Fibroblast of gingiva (primary cell): Measurements from ENCODE around the gene PGRMC2.
"Not testable (repeated sequence)": the region's sequence is repeated elsewhere in the genome, so short reads cannot be mapped to it uniquely, and the experiment has no call there.

ENCODE experiments used
- DNase-seq: peaks from one replicate; pipeline ENCODE4 v3.0.0-alpha.2; 2011; ENCODE audit warnings: low read depth

The PGRMC2 gene

GRCh38 chr4:128267745-128268144, 19.9 kb downstream of the PGRMC2 start:
- DNase-seq, result no peak

GRCh38 chr4:128267171-128267570, 20.4 kb downstream of the PGRMC2 start:
- DNase-seq, result not testable (repeated sequence)

- DNase-seq, result not testable (repeated sequence)
Observed at GRCh38 chr4:128265550-128265949, 22.1 kb downstream of the PGRMC2 start.

GRCh38 chr4:128259889-128260288, 27.7 kb downstream of the PGRMC2 start:
- DNase-seq, result not testable (repeated sequence)

GRCh38 chr4:128258166-128258565, 29.4 kb downstream of the PGRMC2 start:
- not testable (repeated sequence) for DNase-seq

- peak; percentile 55 for DNase-seq
Observed at GRCh38 chr4:128256539-128256938, 31.1 kb downstream of the PGRMC2 start.

- DNase-seq, result no peak
Observed at GRCh38 chr4:128255906-128256305, 31.7 kb downstream of the PGRMC2 start.

- no peak for DNase-seq
Observed at GRCh38 chr4:128249787-128250668, 37.6 kb downstream of the PGRMC2 start.

- DNase-seq, result no peak
Observed at GRCh38 chr4:128247906-128248305, 39.7 kb downstream of the PGRMC2 start.

GRCh38 chr4:128245391-128245790, 42.2 kb downstream of the PGRMC2 start:
- not testable (repeated sequence) for DNase-seq

GRCh38 chr4:128244379-128244778, 43.2 kb downstream of the PGRMC2 start:
- no peak for DNase-seq

- no peak for DNase-seq
Observed at GRCh38 chr4:128242601-128243000, 45.0 kb downstream of the PGRMC2 start.

- DNase-seq, result no peak
Observed at GRCh38 chr4:128241981-128242380, 45.6 kb downstream of the PGRMC2 start.

GRCh38 chr4:128241425-128241913, 46.1 kb downstream of the PGRMC2 start:
- peak; percentile 99 for DNase-seq

- no peak for DNase-seq
Observed at GRCh38 chr4:128241019-128241418, 46.6 kb downstream of the PGRMC2 start.

GRCh38 chr4:128234836-128235235, 52.8 kb downstream of the PGRMC2 start:
- no peak for DNase-seq

- DNase-seq, result no peak
Observed at GRCh38 chr4:128232719-128233118, 54.9 kb downstream of the PGRMC2 start.

- peak; percentile 62 for DNase-seq
Observed at GRCh38 chr4:128228845-128229795, 58.5 kb downstream of the PGRMC2 start.

- DNase-seq, result peak; percentile 34
Observed at GRCh38 chr4:128227991-128228571, 59.5 kb downstream of the PGRMC2 start.

- DNase-seq, result peak; percentile 69
Observed at GRCh38 chr4:128225148-128225547, 62.5 kb downstream of the PGRMC2 start.

GRCh38 chr4:128221586-128221985, 66.0 kb downstream of the PGRMC2 start:
- no peak for DNase-seq
